ENCODE measurements around the gene BLID.

Gene BLID

GRCh38 chr11:122115524-122116379 is at the start of gene BLID:
Gene BLID (minus strand): TSS chr11:122116215. CDS start chr11:122115922, 293 bp downstream.
- no peak for DNase-seq

- DNase-seq, result no peak
These were observed 47.2 kb upstream of the BLID start for GRCh38 chr11:122163053-122163819.

- no peak for DNase-seq
These were observed 46.1 kb upstream of the BLID start for GRCh38 chr11:122162095-122162494.

- no peak for DNase-seq
These were observed 45.0 kb upstream of the BLID start for GRCh38 chr11:122160841-122161590.

GRCh38 chr11:122159861-122160260 is 43.8 kb upstream of the BLID start:
- no peak for DNase-seq

GRCh38 chr11:122159173-122159721 is 43.2 kb upstream of the BLID start:
- DNase-seq, result no peak

GRCh38 chr11:122158171-122158570 is 42.2 kb upstream of the BLID start:
- DNase-seq, result no peak

- DNase-seq, result no peak
These were observed 41.7 kb upstream of the BLID start for GRCh38 chr11:122157653-122158161.

GRCh38 chr11:122156940-122157382 is 40.9 kb upstream of the BLID start:
- DNase-seq, result no peak

- no peak for DNase-seq
These were observed 39.9 kb upstream of the BLID start for GRCh38 chr11:122155765-122156527.

- no peak for DNase-seq
These were observed 39.0 kb upstream of the BLID start for GRCh38 chr11:122154994-122155393.

- DNase-seq, result no peak
These were observed 38.2 kb upstream of the BLID start for GRCh38 chr11:122154227-122154626.

GRCh38 chr11:122153746-122154145 is 37.7 kb upstream of the BLID start:
- no peak for DNase-seq

GRCh38 chr11:122150216-122151124 is 34.5 kb upstream of the BLID start:
- no peak for DNase-seq

- no peak for DNase-seq
These were observed 33.2 kb upstream of the BLID start for GRCh38 chr11:122149202-122149601.

GRCh38 chr11:122146475-122146874 is 30.5 kb upstream of the BLID start:
- no peak for DNase-seq

GRCh38 chr11:122145715-122146274 is 29.8 kb upstream of the BLID start:
- no peak for DNase-seq

- no peak for DNase-seq
These were observed 28.7 kb upstream of the BLID start for GRCh38 chr11:122144752-122145151.

GRCh38 chr11:122141725-122142124 is 25.7 kb upstream of the BLID start:
- no peak for DNase-seq

GRCh38 chr11:122140500-122140899 is 24.5 kb upstream of the BLID start:
- no peak for DNase-seq

GRCh38 chr11:122139595-122139866 is 23.5 kb upstream of the BLID start:
- no peak for DNase-seq

Data from stimulated activated naive CD4-positive, alpha-beta T cell (primary cell).